Astrocyte of the spinal cord (primary cell): ENCODE results near the gene TRERF1.

Source experiments
- DNase-seq: peaks from one replicate; pipeline ENCODE4 v3.0.0; 2011; ENCODE audit warnings: low read depth, low spot score
- H3K4me3 ChIP-seq: 2 replicates; pipeline ENCODE4 v1.5.1; 2011; ENCODE audit warnings: low read depth, mild to moderate bottlenecking, low read length, moderate library complexity
- CTCF ChIP-seq: IDR thresholded peaks from 2 replicates; pipeline ENCODE4 v1.5.1; 2012; ENCODE audit warnings: low read depth, mild to moderate bottlenecking, low read length, inconsistent platforms
- in situ Hi-C: cut with HindIII; loops from 2 replicates; pipeline ENCODE4 v1.10.0; 2017; ENCODE audit warnings: low sequenced_read_pairs

TRERF1 gene

GRCh38 chr6:42185597-42185996 lies 266.1 kb downstream of the TRERF1 start:
- no peak for TF ChIP-seq CTCF
- in situ Hi-C loops: no loop called here
- H3K4me3 ChIP-seq: no peak overlapping the region
- no peak for DNase-seq

GRCh38 chr6:42184475-42184874 lies 267.3 kb downstream of the TRERF1 start:
- no peak overlapping the region for H3K4me3 ChIP-seq
- TF ChIP-seq CTCF: no peak
- DNase-seq: no peak
- in situ Hi-C loops: no loop called here

GRCh38 chr6:42182101-42182500 lies 269.6 kb downstream of the TRERF1 start:
- no peak overlapping the region for H3K4me3 ChIP-seq
- DNase-seq: no peak
- no peak for TF ChIP-seq CTCF
- in situ Hi-C loops: no loop called here

GRCh38 chr6:42179945-42180313 lies 271.8 kb downstream of the TRERF1 start:
- in situ Hi-C loops: no loop called here
- TF ChIP-seq CTCF: no peak
- DNase-seq: no peak
- H3K4me3 ChIP-seq: no peak overlapping the region

- no peak for DNase-seq
- H3K4me3 ChIP-seq: no peak overlapping the region
- in situ Hi-C loops: no loop called here
- no peak for TF ChIP-seq CTCF
These were observed 272.3 kb downstream of the TRERF1 start for GRCh38 chr6:42179261-42179944.

- TF ChIP-seq CTCF: no peak
- no peak for DNase-seq
- H3K4me3 ChIP-seq: peak overlapping the region; percentile 11
- in situ Hi-C loops: no loop called here
These were observed 274.0 kb downstream of the TRERF1 start for GRCh38 chr6:42177514-42178364.
